IMR-90 (cell line): ENCODE results near the gene HAGH. TPM values are rescaled to one million over a fixed set of nuclear protein-coding genes. Genes with fewer than 3 reads are reported as not detected.

ENCODE experiments used
- ATAC-seq: fragments of 200-7000 bp; cut with Tn5 transposase; 2 replicates; pipeline ENCODE4 v1.9.1; 2020; ENCODE audit warnings: low read depth, mild to moderate bottlenecking, moderate library complexity
- BruUV-seq: library from RNA; stranded (reverse); fragments of 400-500 nt; replicated peaks from 2 replicates; lab custom pipeline; 2021; lab: Mats Ljungman, UMichigan
- CTCF ChIA-PET: fragments of 300-600 bp; formaldehyde crosslinking; extraction: SDS; loops from one replicate; lab custom pipeline; 2021; ENCODE audit warnings: antibody characterized with exemption; lab: Yijun Ruan, JAX
- POLR2A ChIA-PET: fragments of 300-600 bp; sonication (Branson Sonifier 250); formaldehyde crosslinking; loops from one replicate; lab custom pipeline; 2022; ENCODE audit warnings: antibody characterized with exemption; ENCODE audit not compliant: unreplicated experiment; lab: Charles Lee
- DNase-seq: peaks from one replicate; pipeline ENCODE4 v3.0.0; 2013
- H2AFZ ChIP-seq: replicated peaks from 2 replicates; pipeline ENCODE3; 2013; ENCODE audit warnings: low read length, mild to moderate bottlenecking; ENCODE audit not compliant: poor library complexity
- H2AK5ac ChIP-seq: 2 replicates; pipeline ENCODE4 v1.6.1; 2013; ENCODE audit warnings: low read depth, low read length, inconsistent platforms
- H2AK9ac ChIP-seq: replicated peaks from 2 replicates; pipeline ENCODE3; 2013; ENCODE audit warnings: mild to moderate bottlenecking, low read depth, low read length, moderate library complexity; ENCODE audit not compliant: poor library complexity
- H2BK120ac ChIP-seq: 2 replicates; pipeline ENCODE4 v1.6.1; 2013; ENCODE audit warnings: low read depth, low read length, inconsistent platforms
- H2BK15ac ChIP-seq: 3 replicates; pipeline ENCODE4 v1.6.1; 2013; ENCODE audit warnings: low read depth, low read length, inconsistent platforms
- H2BK20ac ChIP-seq: 2 replicates; pipeline ENCODE4 v1.6.1; 2013; ENCODE audit warnings: low read depth, mild to moderate bottlenecking, inconsistent platforms, low read length, moderate library complexity
- H2BK5ac ChIP-seq: 2 replicates; pipeline ENCODE4 v1.6.1; 2013; ENCODE audit warnings: mild to moderate bottlenecking, low read depth, low read length, inconsistent platforms; ENCODE audit not compliant: poor library complexity, severe bottlenecking
- H3K14ac ChIP-seq: replicated peaks from 2 replicates; pipeline ENCODE4 v1.6.1; 2013; ENCODE audit warnings: low read depth, low read length, inconsistent platforms
- H3K18ac ChIP-seq: 2 replicates; pipeline ENCODE4 v1.6.1; 2013; ENCODE audit warnings: low read depth, low read length, control low read depth
- H3K23ac ChIP-seq: 2 replicates; pipeline ENCODE4 v1.6.1; 2013; ENCODE audit warnings: low read depth, low read length, inconsistent platforms
- H3K27ac ChIP-seq: 2 replicates; pipeline ENCODE4 v1.5.1; 2013; ENCODE audit warnings: mild to moderate bottlenecking, control low read depth, low read length; ENCODE audit not compliant: insufficient read depth
- H3K27me3 ChIP-seq: 2 replicates; pipeline ENCODE4 v1.6.1; 2013; ENCODE audit warnings: low read length; ENCODE audit not compliant: control insufficient read depth, insufficient read depth
- H3K36me3 ChIP-seq: 2 replicates; pipeline ENCODE4 v1.6.1; 2013; ENCODE audit warnings: low read length, mixed read lengths; ENCODE audit not compliant: control insufficient read depth, insufficient read depth
- H3K4ac ChIP-seq: 2 replicates; pipeline ENCODE4 v1.6.1; 2013; ENCODE audit warnings: low read depth, low read length, inconsistent platforms
- H3K4me1 ChIP-seq: 2 replicates; pipeline ENCODE4 v1.6.1; 2013; ENCODE audit warnings: low read length, mixed read lengths; ENCODE audit not compliant: control insufficient read depth, insufficient read depth
- H3K4me2 ChIP-seq: 2 replicates; pipeline ENCODE4 v1.6.1; 2013; ENCODE audit warnings: low read depth, mild to moderate bottlenecking, control low read depth, low read length, moderate library complexity
- H3K4me3 ChIP-seq: 2 replicates; pipeline ENCODE4 v1.5.1; 2013; ENCODE audit warnings: low read depth, mild to moderate bottlenecking, control low read depth, low read length, moderate library complexity; ENCODE audit not compliant: insufficient read depth
- H3K56ac ChIP-seq: 2 replicates; pipeline ENCODE4 v1.6.1; 2013; ENCODE audit warnings: low read length, inconsistent platforms; ENCODE audit not compliant: insufficient read depth; ENCODE audit errors: extremely low read depth
- H3K79me1 ChIP-seq, 2 experiments: 2 replicates each; pipeline ENCODE4 v1.6.1; 2013; ENCODE audit warnings: low read length in 2 of 2, inconsistent platforms in 1 of 2, low read depth in 1 of 2
- H3K9ac ChIP-seq: 2 replicates; pipeline ENCODE4 v1.6.1; 2013; ENCODE audit warnings: low read depth, low read length, control low read depth
- H3K9me1 ChIP-seq: 2 replicates; pipeline ENCODE4 v1.6.1; 2013; ENCODE audit warnings: low read length, inconsistent platforms; ENCODE audit not compliant: insufficient read depth
- H3K9me3 ChIP-seq: 2 replicates; pipeline ENCODE4 v1.6.1; 2013; ENCODE audit warnings: low read length; ENCODE audit not compliant: control insufficient read depth, insufficient read depth
- H4K20me1 ChIP-seq: 2 replicates; pipeline ENCODE4 v1.6.1; 2013; ENCODE audit warnings: low read length, inconsistent platforms; ENCODE audit not compliant: insufficient read depth
- H4K5ac ChIP-seq: 2 replicates; pipeline ENCODE4 v1.6.1; 2013; ENCODE audit warnings: mild to moderate bottlenecking, low read depth, low read length, control low read depth
- H4K8ac ChIP-seq, 2 experiments: 2 replicates each; pipeline ENCODE4 v1.6.1; 2013; ENCODE audit warnings: low read depth in 2 of 2, low read length in 2 of 2, control low read depth in 1 of 2, inconsistent platforms in 1 of 2
- H4K91ac ChIP-seq: 2 replicates; pipeline ENCODE4 v1.6.1; 2013; ENCODE audit warnings: low read depth, low read length, inconsistent platforms; ENCODE audit not compliant: insufficient read depth
- BHLHE40 ChIP-seq: fragments of 150-350 bp; IDR thresholded peaks from 2 replicates; pipeline ENCODE4 v1.6.1; 2016; ENCODE audit warnings: mild to moderate bottlenecking, low read depth, low read length
- CEBPB ChIP-seq: IDR thresholded peaks from 2 replicates; pipeline ENCODE4 v1.6.1; 2012; ENCODE audit warnings: low read depth, low read length, improper control_type of control experiment
- CHD1 ChIP-seq: IDR thresholded peaks from 2 replicates; pipeline ENCODE4 v1.6.1; 2012; ENCODE audit warnings: low read depth, low read length, improper control_type of control experiment
- FOS ChIP-seq: fragments of 150-350 bp; IDR thresholded peaks from 2 replicates; pipeline ENCODE4 v1.6.1; 2016; ENCODE audit warnings: low read depth, low read length
- MAFK ChIP-seq: IDR thresholded peaks from 2 replicates; pipeline ENCODE4 v1.6.1; 2012; ENCODE audit warnings: low read depth, low read length, improper control_type of control experiment
- MAZ ChIP-seq: IDR thresholded peaks from 2 replicates; pipeline ENCODE4 v1.6.1; 2012; ENCODE audit warnings: low read depth, mild to moderate bottlenecking, low read length, improper control_type of control experiment, moderate library complexity, borderline replicate concordance
- MXI1 ChIP-seq: IDR thresholded peaks from 2 replicates; pipeline ENCODE4 v1.6.1; 2012; ENCODE audit warnings: low read depth, mild to moderate bottlenecking, low read length, moderate library complexity, borderline replicate concordance
- NFE2L2 ChIP-seq: fragments of 150-350 bp; IDR thresholded peaks from 2 replicates; pipeline ENCODE4 v1.6.1; 2016; ENCODE audit warnings: low read depth, mild to moderate bottlenecking, low read length
- POLR2A ChIP-seq: IDR thresholded peaks from 2 replicates; pipeline ENCODE4 v1.6.1; 2012; ENCODE audit warnings: mild to moderate bottlenecking, low read depth, low read length
- RAD21 ChIP-seq: IDR thresholded peaks from 2 replicates; pipeline ENCODE4 v1.6.1; 2012; ENCODE audit warnings: low read length, improper control_type of control experiment
- RCOR1 ChIP-seq: IDR thresholded peaks from 2 replicates; pipeline ENCODE4 v1.6.1; 2012; ENCODE audit warnings: mild to moderate bottlenecking, low read length, improper control_type of control experiment; ENCODE audit not compliant: insufficient replicate concordance
- RFX5 ChIP-seq: IDR thresholded peaks from 2 replicates; pipeline ENCODE4 v1.8.0; 2012; ENCODE audit warnings: low read depth, mild to moderate bottlenecking, low read length, moderate library complexity
- SMC3 ChIP-seq: fragments of 150-350 bp; IDR thresholded peaks from 2 replicates; pipeline ENCODE4 v1.6.1; 2016; ENCODE audit warnings: low read depth, mild to moderate bottlenecking, antibody characterized with exemption, low read length, moderate library complexity
- WGBS, 2 experiments: methylation state at CpG; one replicate each; pipeline versions ENCODE4 v1.1.5 to v1.1.7; 2013; ENCODE audit warnings: missing lambda C conversion rate in 2 of 2; ENCODE audit not compliant: insufficient read length in 1 of 2; ENCODE audit errors: extremely low coverage in 2 of 2; 5-methylcytosine and 5-hydroxymethylcytosine counted together
- dilution Hi-C: fragments of 300-500 bp; cut with HindIII; formaldehyde crosslinking; loops from one replicate; pipeline ENCODE4 v1.14.3; 2018; ENCODE audit warnings: low sequenced_read_pairs; ENCODE audit not compliant: unreplicated experiment
- in situ Hi-C: fragments of 300-500 bp; cut with MboI; formaldehyde crosslinking; loops from 3 replicates; pipeline ENCODE4 v1.14.3; 2019; ENCODE audit warnings: low sequenced_read_pairs, inconsistent platforms, mixed read lengths
- intact Hi-C: fragments of 100-400 bp; cut with micrococcal nuclease; formaldehyde crosslinking; loops from 2 replicates; pipeline ENCODE4 v1.10.0; 2022
- polyA plus RNA-seq, 3 experiments: library from polyadenylated mRNA; depleted of rRNA; stranded (reverse); fragments of >200 nt; gene quantifications; 2 replicates each; pipeline ENCODE4 v1.2.3, GENCODE V29; 2012; ENCODE audit warnings: low replicate concordance in 1 of 3
- total RNA-seq: library from RNA; depleted of rRNA; stranded (reverse); fragments of >200 nt; gene quantifications from 2 replicates; pipeline ENCODE4 v1.2.3, GENCODE V29; 2012
- TF ChIP-seq, protein P1 (sequence below): conservative IDR thresholded peaks from 2 replicates; pipeline ENCODE4 v1.5.1; 2012; ENCODE audit warnings: mild to moderate bottlenecking, low read depth, low read length, improper control_type of control experiment
- TF ChIP-seq, protein P2 (sequence below): fragments of 150-350 bp; IDR thresholded peaks from 2 replicates; pipeline ENCODE4 v1.6.1; 2017; ENCODE audit warnings: mild to moderate bottlenecking, antibody characterized with exemption, low read length, low read depth
- TF ChIP-seq, protein P3 (sequence below): fragments of 150-350 bp; IDR thresholded peaks from 2 replicates; pipeline ENCODE4 v1.6.1; 2016; ENCODE audit warnings: low read depth, mild to moderate bottlenecking, low read length, moderate library complexity, borderline replicate concordance

HAGH gene
- total and polyA plus RNA-seq, 2 of the 4 experiments (the other 2 are of a cell fraction), result 30.8 to 52.2 TPM

DNA sequence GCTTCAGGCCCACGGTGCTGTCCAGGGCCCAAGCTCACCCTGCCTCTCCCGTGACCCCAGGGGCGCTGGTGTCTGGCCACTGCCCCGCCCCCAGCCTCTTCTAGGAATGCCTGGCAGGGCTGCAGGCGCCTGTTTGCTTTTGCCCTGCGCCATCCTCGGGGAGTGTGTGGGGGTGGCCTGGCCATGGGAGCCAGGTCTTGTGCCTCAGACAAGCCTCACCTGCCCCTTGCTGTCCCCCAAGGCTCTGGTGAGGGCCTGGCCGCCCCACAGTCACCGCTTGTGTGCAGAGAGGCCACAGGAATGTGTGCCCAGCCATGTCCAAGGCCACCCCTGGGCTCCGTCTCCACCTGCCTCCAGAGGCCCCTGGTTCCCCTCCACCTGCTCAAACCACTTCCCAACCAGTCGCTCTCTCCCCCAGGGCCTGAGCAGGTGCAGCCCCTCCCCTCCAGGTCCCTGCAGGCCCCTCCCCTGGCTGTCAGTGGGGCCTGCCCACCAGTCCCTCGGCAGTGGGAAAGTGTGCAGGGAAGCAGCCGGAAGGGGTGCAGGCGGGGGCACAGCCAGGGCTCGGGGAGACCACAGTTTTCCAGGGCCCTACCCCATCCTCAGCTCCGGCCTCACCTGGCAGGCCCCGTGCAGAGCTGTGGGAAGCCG, 32.3 kb downstream of the HAGH start:
- H3K9ac ChIP-seq, result no peak overlapping the region
- in situ Hi-C loops, result no loop called here
- no TSS peak for BruUV-seq
- no peaks in the 10 kb centered on the region for H4K20me1 ChIP-seq
- DNase-seq (no peak), ATAC-seq (no peak; the same call in 1 of the 2 replicates)
- peaks cover 16% of the 10 kb centered on the region for H3K36me3 ChIP-seq
- dilution Hi-C loops, result no loop called here
- H4K91ac ChIP-seq, result no peak overlapping the region
- H3K4me1 ChIP-seq, result no peaks in the 10 kb centered on the region
- H3K4me3 ChIP-seq, result no peak overlapping the region
- no peaks in the 10 kb centered on the region for H3K27me3 ChIP-seq
- WGBS, 2 experiments, result 93% methylated on average over 5 of the region's 18 CpGs; no CpG with 5 or more reads in 1 of the 2 experiments
- ChIA-PET POLR2A (no interaction called here), CTCF (no interaction called here)
- H4K8ac ChIP-seq, result no peak overlapping the region
- peaks cover 5% of the 10 kb centered on the region; the same call in 1 of the 2 replicates for H3K9me3 ChIP-seq
- peak overlapping the region; percentile 28 for H2AK9ac ChIP-seq
- H2AK5ac ChIP-seq, result no peak overlapping the region
- H3K23ac ChIP-seq, result no peak overlapping the region
- H3K4ac ChIP-seq, result no peak overlapping the region
- H2BK15ac ChIP-seq, result no peak overlapping the region
- 0 out of 2 replicates have a peak, but pooled peaks cover 2% of the 10 kb centered on the region for H3K9me1 ChIP-seq
- no peak overlapping the region for H2BK5ac ChIP-seq
- no peak overlapping the region for H3K18ac ChIP-seq
- no peak overlapping the region for H2BK120ac ChIP-seq
- no peak overlapping the region for H3K4me2 ChIP-seq
- H3K14ac ChIP-seq, result no peak overlapping the region
- H2BK20ac ChIP-seq, result no peak overlapping the region
- no peak overlapping the region for H3K56ac ChIP-seq
- no peak overlapping the region for H3K27ac ChIP-seq
- no peak for TF ChIP-seq RCOR1
- TF ChIP-seq RFX5, result no peak
- no peak for TF ChIP-seq MAFK
- no peak for TF ChIP-seq NFE2L2
- no peak for TF ChIP-seq RAD21
- TF ChIP-seq, protein P1, sequence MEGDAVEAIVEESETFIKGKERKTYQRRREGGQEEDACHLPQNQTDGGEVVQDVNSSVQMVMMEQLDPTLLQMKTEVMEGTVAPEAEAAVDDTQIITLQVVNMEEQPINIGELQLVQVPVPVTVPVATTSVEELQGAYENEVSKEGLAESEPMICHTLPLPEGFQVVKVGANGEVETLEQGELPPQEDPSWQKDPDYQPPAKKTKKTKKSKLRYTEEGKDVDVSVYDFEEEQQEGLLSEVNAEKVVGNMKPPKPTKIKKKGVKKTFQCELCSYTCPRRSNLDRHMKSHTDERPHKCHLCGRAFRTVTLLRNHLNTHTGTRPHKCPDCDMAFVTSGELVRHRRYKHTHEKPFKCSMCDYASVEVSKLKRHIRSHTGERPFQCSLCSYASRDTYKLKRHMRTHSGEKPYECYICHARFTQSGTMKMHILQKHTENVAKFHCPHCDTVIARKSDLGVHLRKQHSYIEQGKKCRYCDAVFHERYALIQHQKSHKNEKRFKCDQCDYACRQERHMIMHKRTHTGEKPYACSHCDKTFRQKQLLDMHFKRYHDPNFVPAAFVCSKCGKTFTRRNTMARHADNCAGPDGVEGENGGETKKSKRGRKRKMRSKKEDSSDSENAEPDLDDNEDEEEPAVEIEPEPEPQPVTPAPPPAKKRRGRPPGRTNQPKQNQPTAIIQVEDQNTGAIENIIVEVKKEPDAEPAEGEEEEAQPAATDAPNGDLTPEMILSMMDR, result no peak
- no peak for TF ChIP-seq POLR2A
- TF ChIP-seq SMC3, result no peak
- TF ChIP-seq CEBPB, result no peak
- TF ChIP-seq FOS, result no peak
- TF ChIP-seq, protein P2, sequence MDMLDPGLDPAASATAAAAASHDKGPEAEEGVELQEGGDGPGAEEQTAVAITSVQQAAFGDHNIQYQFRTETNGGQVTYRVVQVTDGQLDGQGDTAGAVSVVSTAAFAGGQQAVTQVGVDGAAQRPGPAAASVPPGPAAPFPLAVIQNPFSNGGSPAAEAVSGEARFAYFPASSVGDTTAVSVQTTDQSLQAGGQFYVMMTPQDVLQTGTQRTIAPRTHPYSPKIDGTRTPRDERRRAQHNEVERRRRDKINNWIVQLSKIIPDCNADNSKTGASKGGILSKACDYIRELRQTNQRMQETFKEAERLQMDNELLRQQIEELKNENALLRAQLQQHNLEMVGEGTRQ, result no peak
- TF ChIP-seq, protein P3, sequence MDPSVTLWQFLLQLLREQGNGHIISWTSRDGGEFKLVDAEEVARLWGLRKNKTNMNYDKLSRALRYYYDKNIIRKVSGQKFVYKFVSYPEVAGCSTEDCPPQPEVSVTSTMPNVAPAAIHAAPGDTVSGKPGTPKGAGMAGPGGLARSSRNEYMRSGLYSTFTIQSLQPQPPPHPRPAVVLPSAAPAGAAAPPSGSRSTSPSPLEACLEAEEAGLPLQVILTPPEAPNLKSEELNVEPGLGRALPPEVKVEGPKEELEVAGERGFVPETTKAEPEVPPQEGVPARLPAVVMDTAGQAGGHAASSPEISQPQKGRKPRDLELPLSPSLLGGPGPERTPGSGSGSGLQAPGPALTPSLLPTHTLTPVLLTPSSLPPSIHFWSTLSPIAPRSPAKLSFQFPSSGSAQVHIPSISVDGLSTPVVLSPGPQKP, result no peak
- TF ChIP-seq MAZ, result no peak
- no peak for TF ChIP-seq BHLHE40
- no peak for TF ChIP-seq MXI1
- TF ChIP-seq CHD1, result no peak
- no peak overlapping the region for H4K5ac ChIP-seq
- no peak overlapping the region for H2AFZ ChIP-seq
- intact Hi-C loops, result no loop called here
- no peaks in the 10 kb centered on the region for H3K79me1 ChIP-seq
